Measurements from ENCODE around the gene PRMT1. TPM values are rescaled to one million over a fixed set of nuclear protein-coding genes. Genes with fewer than 3 reads are reported as not detected.

PRMT1 gene
- total and polyA plus RNA-seq, 9 of the 15 experiments (the other 6 are each of a cell fraction or from before 2014, with no cell fraction given) = 13.3 to 464 (median 326) TPM

GRCh38 chr19:49677231-49677900 is at the start of gene PRMT1 (continued):
- TF ChIP-seq RUNX1 (IDR thresholded peaks at IDR 0.05; ENCODE audit: low read depth) (no peak), MTA1 (IDR thresholded peaks at IDR 0.05; ENCODE audit: borderline replicate concordance) (peak; percentile 35; the same call in 1 of the 2 replicates), GATAD2B (IDR thresholded peaks at IDR 0.05; ENCODE audit: borderline replicate concordance) (no peak; the same call in 1 of the 2 replicates), MCM3 (IDR thresholded peaks at IDR 0.05) (no peak), FOXO4 (CRISPR knock-in tag; IDR thresholded peaks at IDR 0.05) (0 out of 2 replicates have a peak, but pooled peaks have one; percentile 50), CCNT2 (IDR thresholded peaks at IDR 0.05; ENCODE audit: borderline replicate concordance, extremely low read depth, insufficient read length, low read depth, low read length) (peak; percentile 53), MEIS2 (IDR thresholded peaks at IDR 0.05; ENCODE audit: partially characterized antibody) (no peak), CBX2 (IDR thresholded peaks at IDR 0.05; ENCODE audit: insufficient read depth, low read length, poor library complexity, severe bottlenecking) (no peak), ZNF707 (CRISPR knock-in tag; conservative IDR thresholded peaks at IDR 0.05) (no peak), ZNF79 (CRISPR knock-in tag; IDR thresholded peaks at IDR 0.05; ENCODE audit: low read depth) (no peak), ILF3 (IDR thresholded peaks at IDR 0.05; ENCODE audit: borderline replicate concordance) (no peak; the same call in 1 of the 2 replicates), NELFE (IDR thresholded peaks at IDR 0.05; ENCODE audit: insufficient read depth, insufficient read length) (no peak), NCOA2 (IDR thresholded peaks at IDR 0.05; ENCODE audit: partially characterized antibody in 2 of 2) (no peak), SIX5 (IDR thresholded peaks at IDR 0.05; ENCODE audit: borderline replicate concordance in 1 of 2, insufficient read depth in 1 of 2, low read depth in 1 of 2, low read length in 2 of 2) (no peak), DMBX1 (CRISPR knock-in tag; IDR thresholded peaks at IDR 0.05; ENCODE audit: borderline replicate concordance) (peak; percentile 34; the same call in 1 of the 2 replicates), ZNF408 (CRISPR knock-in tag; IDR thresholded peaks at IDR 0.05; ENCODE audit: low read depth) (no peak), ZNF431 (CRISPR knock-in tag; IDR thresholded peaks at IDR 0.05) (no peak), THRA (IDR thresholded peaks at IDR 0.05) (no peak), EP400 (IDR thresholded peaks at IDR 0.05) (peak; percentile 98), ETS2 (tag; IDR thresholded peaks at IDR 0.05; ENCODE audit: borderline replicate concordance, poor library complexity, severe bottlenecking) (no peak), RBFOX2 (IDR thresholded peaks at IDR 0.05; ENCODE audit: low read depth, low read length) (peak; percentile 98)
- TF ChIP-seq, protein P1, sequence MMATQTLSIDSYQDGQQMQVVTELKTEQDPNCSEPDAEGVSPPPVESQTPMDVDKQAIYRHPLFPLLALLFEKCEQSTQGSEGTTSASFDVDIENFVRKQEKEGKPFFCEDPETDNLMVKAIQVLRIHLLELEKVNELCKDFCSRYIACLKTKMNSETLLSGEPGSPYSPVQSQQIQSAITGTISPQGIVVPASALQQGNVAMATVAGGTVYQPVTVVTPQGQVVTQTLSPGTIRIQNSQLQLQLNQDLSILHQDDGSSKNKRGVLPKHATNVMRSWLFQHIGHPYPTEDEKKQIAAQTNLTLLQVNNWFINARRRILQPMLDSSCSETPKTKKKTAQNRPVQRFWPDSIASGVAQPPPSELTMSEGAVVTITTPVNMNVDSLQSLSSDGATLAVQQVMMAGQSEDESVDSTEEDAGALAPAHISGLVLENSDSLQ (IDR thresholded peaks at IDR 0.05) = no peak
- TF ChIP-seq, protein P2, sequence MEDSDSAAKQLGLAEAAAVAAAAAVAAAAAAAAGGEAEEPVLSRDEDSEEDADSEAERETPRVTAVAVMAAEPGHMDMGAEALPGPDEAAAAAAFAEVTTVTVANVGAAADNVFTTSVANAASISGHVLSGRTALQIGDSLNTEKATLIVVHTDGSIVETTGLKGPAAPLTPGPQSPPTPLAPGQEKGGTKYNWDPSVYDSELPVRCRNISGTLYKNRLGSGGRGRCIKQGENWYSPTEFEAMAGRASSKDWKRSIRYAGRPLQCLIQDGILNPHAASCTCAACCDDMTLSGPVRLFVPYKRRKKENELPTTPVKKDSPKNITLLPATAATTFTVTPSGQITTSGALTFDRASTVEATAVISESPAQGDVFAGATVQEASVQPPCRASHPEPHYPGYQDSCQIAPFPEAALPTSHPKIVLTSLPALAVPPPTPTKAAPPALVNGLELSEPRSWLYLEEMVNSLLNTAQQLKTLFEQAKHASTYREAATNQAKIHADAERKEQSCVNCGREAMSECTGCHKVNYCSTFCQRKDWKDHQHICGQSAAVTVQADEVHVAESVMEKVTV (CRISPR knock-in tag; IDR thresholded peaks at IDR 0.05) = 0 out of 2 replicates have a peak, but pooled peaks have one; percentile 17
